GM10248 (cell line): Measurements from ENCODE around the gene PRODH2.

Experiments
- CTCF ChIA-PET: fragments of 300-600 bp; sonication (Branson Sonifier 250); formaldehyde crosslinking; extraction: SDS; loops from one replicate; lab custom pipeline; 2021; ENCODE audit warnings: antibody characterized with exemption; lab: Yijun Ruan, JAX
- POLR2A ChIA-PET: fragments of 350-650 bp; sonication (Branson Sonifier 250); formaldehyde crosslinking; extraction: SDS; loops from one replicate; lab custom pipeline; 2020; ENCODE audit warnings: antibody characterized with exemption; lab: Yijun Ruan, JAX
- DNase-seq: peaks from one replicate; pipeline ENCODE4 v3.0.0; 2012; ENCODE audit errors: extremely low spot score
- CTCF ChIP-seq: IDR thresholded peaks from 2 replicates; pipeline ENCODE4 v1.5.1; 2012; ENCODE audit warnings: mild to moderate bottlenecking, low read depth; ENCODE audit errors: extremely low read depth, missing control alignments, control extremely low read depth

PRODH2 gene

GRCh38 chr19:35856546-35857149, 44.0 kb upstream of the PRODH2 start, which contains the start of gene KIRREL2:
KIRREL2 (plus strand) TSS chr19:35856911; CDS start chr19:35857120, 209 bp downstream.
- ChIA-PET POLR2A (interaction anchor here (0.5 kb wide), 1 partner anchor 180 kb away, joined by 3 read pairs; no protein-coding TSS in a partner anchor), CTCF (interaction anchor here (0.8 to 1.8 kb wide), 3 partner anchors 25 to 162 kb away, joined by 3 to 5 read pairs (median 4); no protein-coding TSS in a partner anchor)
- TF ChIP-seq CTCF: no peak
- DNase-seq: peak; percentile 46

- ChIA-PET CTCF (interaction anchor here (1.2 kb wide), 1 partner anchor 27 kb away, joined by 3 read pairs; no protein-coding TSS in a partner anchor), POLR2A (no interaction called here)
- no peak for TF ChIP-seq CTCF
- no peak for DNase-seq
Observed at GRCh38 chr19:35853038-35853756, 40.6 kb upstream of the PRODH2 start.

GRCh38 chr19:35852029-35852780, 39.6 kb upstream of the PRODH2 start, which contains the start of gene NPHS1:
NPHS1 (minus strand) TSS chr19:35852504; CDS start chr19:35851837, 667 bp downstream.
- no peak for TF ChIP-seq CTCF
- POLR2A ChIA-PET: no interaction called here
- CTCF ChIA-PET: no interaction called here
- no peak for DNase-seq

GRCh38 chr19:35851213-35852028, 38.8 kb upstream of the PRODH2 start:
- ChIA-PET POLR2A (no interaction called here), CTCF (no interaction called here)
- no peak for DNase-seq
- no peak for TF ChIP-seq CTCF

- TF ChIP-seq CTCF: no peak
- CTCF ChIA-PET: no interaction called here
Observed at GRCh38 chr19:35848919-35849505, 36.4 kb upstream of the PRODH2 start.

GRCh38 chr19:35848486-35848885, 35.8 kb upstream of the PRODH2 start:
- CTCF ChIA-PET: no interaction called here
- no peak for TF ChIP-seq CTCF
- POLR2A ChIA-PET: no interaction called here
- no peak for DNase-seq

More at GRCh38 chr19:35848919-35849505, 36.4 kb upstream of the PRODH2 start:
- POLR2A ChIA-PET: no interaction called here
- DNase-seq: no peak
